Measurements from ENCODE around the gene DSE. TPM values are rescaled to one million over a fixed set of nuclear protein-coding genes. Genes with fewer than 3 reads are reported as not detected.

The DSE gene
- total RNA-seq, 1 experiment from 2014 or later = 86.5 TPM

GRCh38 chr6:116405138-116405537 lies 34.4 kb downstream of the DSE start:
- CTCF ChIA-PET = interaction anchor here (0.6 to 4.3 kb wide), 6 partner anchors 44 to 257 kb away, joined by 3 to 42 read pairs (median 3); no protein-coding TSS in a partner anchor
- peaks cover 21% of the 10 kb centered on the region for H3K4me1 Mint-ChIP-seq (ENCODE audit: insufficient read depth, unreplicated experiment)

GRCh38 chr6:116405652-116406356 lies 35.1 kb downstream of the DSE start:
- H3K27me3 Mint-ChIP-seq (ENCODE audit: insufficient read depth, unreplicated experiment) = no peaks in the 10 kb centered on the region
- intact Hi-C loops (cut with micrococcal nuclease) = no loop called here
- no peak overlapping the region for H3K4me3 Mint-ChIP-seq (ENCODE audit: unreplicated experiment)
- TF ChIP-seq CTCF (IDR thresholded peaks at IDR 0.05; ENCODE audit: unreplicated experiment) = no peak
- no peak overlapping the region for H3K27ac Mint-ChIP-seq (ENCODE audit: low read depth, unreplicated experiment)
- peaks cover 22% of the 10 kb centered on the region for H3K4me1 Mint-ChIP-seq (ENCODE audit: insufficient read depth, unreplicated experiment)
- H3K9me3 Mint-ChIP-seq (ENCODE audit: unreplicated experiment) = no peaks in the 10 kb centered on the region
- H3K36me3 Mint-ChIP-seq (ENCODE audit: insufficient read depth, unreplicated experiment) = peaks cover 17% of the 10 kb centered on the region
- POLR2A ChIA-PET = no interaction called here
- no TSS peak for BruUV-seq (replicated peaks)
- peak; percentile 81 for DNase-seq (ENCODE audit: unreplicated experiment)
- CTCF ChIA-PET = interaction anchor here (0.6 to 4.3 kb wide), 3 partner anchors 51 to 257 kb away, joined by 3 to 42 read pairs (median 3); no protein-coding TSS in a partner anchor

More at GRCh38 chr6:116405138-116405537, 34.4 kb downstream of the DSE start:
- H3K9me3 Mint-ChIP-seq (ENCODE audit: unreplicated experiment) = no peaks in the 10 kb centered on the region
- POLR2A ChIA-PET = interaction anchor here (0.8 to 2.0 kb wide), 5 partner anchors 14 to 125 kb away, joined by 3 to 5 read pairs (median 4); partner anchors contain the start of gene TSPYL1
- H3K27me3 Mint-ChIP-seq (ENCODE audit: insufficient read depth, unreplicated experiment) = no peaks in the 10 kb centered on the region
- intact Hi-C loops (cut with micrococcal nuclease) = no loop called here
- peaks cover 17% of the 10 kb centered on the region for H3K36me3 Mint-ChIP-seq (ENCODE audit: insufficient read depth, unreplicated experiment)
- no TSS peak for BruUV-seq (replicated peaks)
- H3K27ac Mint-ChIP-seq (ENCODE audit: low read depth, unreplicated experiment) = no peak overlapping the region
- no peak for TF ChIP-seq CTCF (IDR thresholded peaks at IDR 0.05; ENCODE audit: unreplicated experiment)
- no peak for DNase-seq (ENCODE audit: unreplicated experiment)
- H3K4me3 Mint-ChIP-seq (ENCODE audit: unreplicated experiment) = no peak overlapping the region

- CTCF ChIA-PET = interaction anchor here (1.4 to 2.0 kb wide), 2 partner anchors 19 to 119 kb away, joined by 3 to 9 read pairs; no protein-coding TSS in a partner anchor
- no peak overlapping the region for H3K27ac Mint-ChIP-seq (ENCODE audit: low read depth, unreplicated experiment)
Observed at GRCh38 chr6:116406678-116407345, 36.1 kb downstream of the DSE start.

More at GRCh38 chr6:116406678-116407345, 36.1 kb downstream of the DSE start:
- H3K27me3 Mint-ChIP-seq (ENCODE audit: insufficient read depth, unreplicated experiment) = no peaks in the 10 kb centered on the region
- peaks cover 31% of the 10 kb centered on the region for H3K4me1 Mint-ChIP-seq (ENCODE audit: insufficient read depth, unreplicated experiment)
- POLR2A ChIA-PET = no interaction called here
- H3K9me3 Mint-ChIP-seq (ENCODE audit: unreplicated experiment) = no peaks in the 10 kb centered on the region
- intact Hi-C loops (cut with micrococcal nuclease) = no loop called here
- no TSS peak for BruUV-seq (replicated peaks)
- H3K4me3 Mint-ChIP-seq (ENCODE audit: unreplicated experiment) = no peak overlapping the region
- no peak for DNase-seq (ENCODE audit: unreplicated experiment)
- H3K36me3 Mint-ChIP-seq (ENCODE audit: insufficient read depth, unreplicated experiment) = peaks cover 17% of the 10 kb centered on the region
- TF ChIP-seq CTCF (IDR thresholded peaks at IDR 0.05; ENCODE audit: unreplicated experiment) = no peak

All from MCF 10A (cell line).